PC-9 (cell line): Measurements from ENCODE around the gene THNSL1.
"Not testable (repeated sequence)": the region's sequence is repeated elsewhere in the genome, so short reads cannot be mapped to it uniquely, and the experiment has no call there.

ENCODE experiments used
- EZH2 ChIP-seq: fragments of 200-600 bp; sonication (generic); IDR thresholded peaks from 2 replicates; pipeline ENCODE4 v1.8.0; 2017; ENCODE audit warnings: antibody characterized with exemption, low read depth
- TF ChIP-seq, protein P1 (sequence below): fragments of 200-600 bp; sonication (generic); conservative IDR thresholded peaks from 2 replicates; pipeline ENCODE4 v1.6.1; 2017; ENCODE audit warnings: mixed run types, antibody characterized with exemption, mild to moderate bottlenecking, moderate library complexity

GRCh38 chr10:24968951-24969350 is 47.5 kb upstream of the THNSL1 start:
- TF ChIP-seq, protein P1, sequence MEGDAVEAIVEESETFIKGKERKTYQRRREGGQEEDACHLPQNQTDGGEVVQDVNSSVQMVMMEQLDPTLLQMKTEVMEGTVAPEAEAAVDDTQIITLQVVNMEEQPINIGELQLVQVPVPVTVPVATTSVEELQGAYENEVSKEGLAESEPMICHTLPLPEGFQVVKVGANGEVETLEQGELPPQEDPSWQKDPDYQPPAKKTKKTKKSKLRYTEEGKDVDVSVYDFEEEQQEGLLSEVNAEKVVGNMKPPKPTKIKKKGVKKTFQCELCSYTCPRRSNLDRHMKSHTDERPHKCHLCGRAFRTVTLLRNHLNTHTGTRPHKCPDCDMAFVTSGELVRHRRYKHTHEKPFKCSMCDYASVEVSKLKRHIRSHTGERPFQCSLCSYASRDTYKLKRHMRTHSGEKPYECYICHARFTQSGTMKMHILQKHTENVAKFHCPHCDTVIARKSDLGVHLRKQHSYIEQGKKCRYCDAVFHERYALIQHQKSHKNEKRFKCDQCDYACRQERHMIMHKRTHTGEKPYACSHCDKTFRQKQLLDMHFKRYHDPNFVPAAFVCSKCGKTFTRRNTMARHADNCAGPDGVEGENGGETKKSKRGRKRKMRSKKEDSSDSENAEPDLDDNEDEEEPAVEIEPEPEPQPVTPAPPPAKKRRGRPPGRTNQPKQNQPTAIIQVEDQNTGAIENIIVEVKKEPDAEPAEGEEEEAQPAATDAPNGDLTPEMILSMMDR: not testable (repeated sequence)
- TF ChIP-seq EZH2: not testable (repeated sequence)
